Stimulated activated CD4-positive, alpha-beta T cell treated with anti-CD3 and anti-CD28 coated beads, Interleukin-4, amount 100 ng/mL, for 24 hours (primary cell): ENCODE data around the gene MYO3A.
"Not testable (repeated sequence)": the region's sequence is repeated elsewhere in the genome, so short reads cannot be mapped to it uniquely, and the experiment has no call there.

Experiments used
- DNase-seq: peaks from one replicate; pipeline ENCODE4 v3.0.0-alpha.2; 2020

MYO3A gene

DNA sequence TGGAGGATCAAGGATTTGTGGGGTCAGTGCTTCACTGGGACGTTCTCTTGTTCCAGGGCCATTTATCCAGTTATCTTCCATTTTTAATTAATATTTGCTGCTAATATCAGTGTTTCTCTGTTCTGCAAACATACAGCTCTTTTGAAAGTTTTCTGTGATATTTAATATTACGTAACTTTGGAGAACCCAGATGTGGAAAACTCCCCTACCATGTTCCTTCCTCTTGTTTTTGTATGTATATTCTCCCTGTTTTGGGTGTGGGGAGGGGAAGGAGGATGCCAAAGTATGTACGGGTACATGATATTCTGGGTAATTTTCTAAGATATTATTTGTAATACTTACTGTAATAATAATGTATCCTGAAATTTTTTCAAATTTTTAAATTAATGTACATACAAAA, 55.9 kb downstream of the MYO3A start:
- no peak for DNase-seq

DNA sequence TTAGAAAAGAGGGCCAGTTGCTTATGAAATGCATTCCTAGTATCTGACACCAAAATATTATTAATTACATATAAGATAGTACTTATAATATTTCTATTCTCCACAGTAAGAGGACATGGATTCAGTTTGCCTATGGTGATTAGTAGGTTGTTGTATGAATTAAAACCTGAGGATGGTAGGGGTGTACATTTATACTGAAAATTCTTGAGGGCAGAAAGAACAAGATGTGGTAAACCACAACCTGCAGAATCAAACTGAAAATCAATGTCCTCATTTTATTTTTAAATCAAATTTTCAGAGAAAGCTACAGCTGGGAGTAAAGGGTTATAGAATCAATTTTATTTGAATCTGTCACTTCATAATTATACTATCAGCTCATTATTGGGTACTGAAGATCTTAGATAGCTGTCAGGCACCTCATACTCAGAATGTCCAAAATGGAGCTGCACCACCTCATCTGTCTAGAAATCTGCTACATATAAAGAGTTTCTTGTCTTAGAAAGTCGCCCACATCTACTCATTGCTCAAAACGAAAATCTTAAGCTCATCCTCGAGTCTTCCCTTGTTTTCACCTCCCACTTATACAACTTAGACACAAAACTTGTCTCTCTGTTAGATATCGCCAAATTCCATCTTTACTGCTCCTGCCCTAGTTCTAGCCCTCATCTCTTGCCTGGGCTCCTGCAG, 65.4 kb downstream of the MYO3A start:
- no peak for DNase-seq

DNA sequence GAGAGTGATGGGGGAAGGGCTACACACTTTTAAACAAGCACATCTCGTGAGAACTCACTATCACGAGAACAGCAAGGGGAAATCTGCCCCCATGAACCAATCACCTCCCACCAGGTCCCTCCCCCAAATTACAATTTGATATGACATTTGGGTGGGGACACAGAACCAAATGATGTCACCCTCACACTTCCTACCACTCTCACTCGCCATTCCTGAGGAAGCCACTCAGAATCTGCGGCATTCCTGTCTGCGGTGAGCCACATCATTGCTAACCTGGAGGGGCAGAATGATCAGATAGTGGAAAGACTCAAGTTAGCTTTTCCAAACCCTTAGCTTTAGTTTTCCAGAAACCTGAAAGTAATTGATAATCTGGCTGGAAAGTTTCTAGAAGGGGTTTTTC, 66.9 kb downstream of the MYO3A start:
- no peak for DNase-seq

DNA sequence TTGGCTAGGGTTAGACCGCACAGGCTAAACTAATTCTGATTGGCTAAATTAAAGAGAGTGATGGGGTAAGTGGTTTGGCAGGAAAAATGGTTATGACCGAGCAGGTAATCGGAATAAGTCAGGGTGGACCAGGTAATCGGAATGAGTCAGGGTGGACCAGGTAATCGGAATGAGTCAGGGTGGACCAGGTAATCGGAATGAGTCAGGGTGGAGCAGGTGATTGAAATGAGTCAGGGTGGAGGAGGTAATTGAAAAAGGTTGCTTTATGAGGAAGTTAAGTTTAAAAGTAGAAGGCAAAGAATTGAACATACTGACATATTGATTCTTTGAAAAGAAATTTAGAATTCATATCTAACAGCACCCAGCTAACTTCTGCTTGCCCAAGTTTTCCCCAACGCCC, 68.4 kb downstream of the MYO3A start:
- not testable (repeated sequence) for DNase-seq

DNA sequence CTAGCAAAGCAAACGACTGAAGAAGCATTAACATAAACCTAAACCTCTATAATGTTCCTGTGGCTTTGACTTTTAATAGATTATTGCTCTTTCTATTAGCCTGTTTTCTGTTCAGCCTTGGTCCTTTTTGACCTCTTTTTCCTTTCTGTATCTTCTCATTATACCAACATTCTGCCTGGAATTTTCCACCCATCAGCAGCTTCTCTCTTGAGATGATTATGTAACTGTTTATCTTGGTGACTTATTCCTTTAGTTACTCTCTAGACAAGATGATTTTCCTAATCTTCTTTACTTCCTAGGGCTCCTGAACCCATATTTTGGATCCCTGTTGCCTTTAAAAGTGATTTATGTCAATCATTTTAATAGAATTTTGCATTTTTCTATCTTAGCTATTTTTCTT, 81.1 kb downstream of the MYO3A start:
- DNase-seq, result no peak

DNA sequence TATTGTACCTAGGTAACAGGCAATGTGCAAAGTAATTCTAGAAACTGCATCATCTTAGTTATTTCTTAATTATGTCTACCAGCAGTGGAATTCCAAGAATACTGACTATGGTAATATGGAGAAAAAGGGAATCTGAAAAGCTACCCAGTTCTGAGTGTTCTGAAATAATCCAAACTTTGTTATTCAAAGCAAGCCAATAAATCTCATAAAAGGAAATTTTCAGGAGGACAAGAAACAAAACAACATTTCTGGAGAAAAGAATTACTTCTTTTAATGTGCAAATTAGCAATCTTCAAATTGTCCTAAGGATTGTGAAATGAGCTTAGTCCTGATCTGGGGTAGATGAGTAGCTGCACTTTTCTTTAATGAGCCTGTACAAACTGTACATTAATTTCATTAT, 88.8 kb downstream of the MYO3A start:
- no peak for DNase-seq

DNA sequence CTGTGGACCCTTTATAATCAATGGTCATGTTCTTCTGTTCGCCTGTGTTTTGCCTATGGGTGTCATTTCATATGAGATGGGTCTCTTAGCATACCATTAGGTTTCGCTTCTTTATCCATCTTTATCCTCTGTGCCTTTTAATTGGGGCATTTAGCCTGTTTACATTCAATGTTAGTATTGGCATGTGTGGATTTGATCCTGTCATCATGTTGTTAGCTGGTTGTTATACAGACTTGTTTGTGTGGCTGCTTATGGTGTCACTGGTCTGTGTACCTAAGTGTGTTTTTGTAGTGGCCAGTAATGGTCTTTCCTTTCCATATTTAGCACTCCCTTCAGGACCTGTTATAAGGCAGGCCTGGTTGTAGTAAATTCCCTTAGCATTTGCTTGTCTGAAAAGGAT, 90.3 kb downstream of the MYO3A start:
- DNase-seq, result no peak

DNA sequence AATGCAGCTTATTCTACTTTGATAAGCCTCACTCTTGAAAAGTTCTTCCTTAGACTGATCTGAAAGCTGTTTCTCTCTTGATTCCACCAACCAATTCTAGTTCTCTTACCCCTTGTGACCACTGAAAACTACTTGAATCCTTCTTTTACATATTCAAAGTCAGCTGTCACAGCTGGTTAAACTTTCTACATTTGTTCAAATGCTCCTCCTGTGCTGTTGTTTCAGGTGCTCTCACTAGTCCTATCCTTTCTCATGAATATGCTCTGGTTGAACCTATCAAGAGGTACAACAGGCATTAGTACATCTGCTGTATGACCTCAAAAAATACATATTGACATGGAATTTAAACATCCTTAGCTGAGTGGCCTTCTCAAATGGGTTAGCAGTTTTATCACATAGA, 91.5 kb downstream of the MYO3A start:
- no peak for DNase-seq

DNA sequence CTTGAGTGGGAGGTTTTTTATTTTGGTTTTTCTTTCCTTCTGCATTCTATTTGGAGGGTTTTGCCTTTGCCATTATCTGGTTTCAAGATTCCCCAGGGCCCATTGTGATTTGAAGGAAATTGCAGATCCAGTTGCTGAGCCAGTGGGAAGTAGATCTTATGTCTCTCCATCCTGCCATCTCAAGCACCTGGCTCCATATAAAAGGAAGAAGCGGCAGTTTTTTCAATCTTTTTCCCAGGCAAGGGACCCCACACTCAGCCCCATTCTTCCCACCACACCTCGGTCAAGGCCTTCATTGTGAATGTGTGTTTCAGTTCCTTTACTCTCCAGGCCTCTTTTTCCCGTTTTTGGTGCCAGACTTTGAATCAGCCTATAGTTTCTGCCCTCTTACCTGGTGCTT, 95.8 kb downstream of the MYO3A start:
- DNase-seq, result no peak

DNA sequence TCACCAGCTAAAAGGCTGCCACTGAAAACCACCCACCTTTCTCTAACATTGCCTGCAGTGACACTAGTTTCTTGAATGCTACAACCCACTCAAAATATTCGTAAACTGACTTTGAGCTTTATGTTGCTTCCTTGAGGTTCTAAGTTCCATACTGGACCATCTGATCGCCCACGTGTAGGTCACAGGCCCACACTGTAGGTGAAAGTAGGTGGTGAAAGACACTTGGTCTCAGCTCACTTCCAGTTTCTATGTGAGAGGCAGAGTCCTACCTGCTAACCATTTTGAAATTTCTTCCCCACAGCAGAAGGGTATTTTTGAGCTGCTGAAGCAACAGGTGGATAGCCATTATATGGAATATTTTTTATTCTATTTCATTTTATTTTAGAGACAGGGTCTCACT, 97.3 kb downstream of the MYO3A start:
- DNase-seq, result no peak

DNA sequence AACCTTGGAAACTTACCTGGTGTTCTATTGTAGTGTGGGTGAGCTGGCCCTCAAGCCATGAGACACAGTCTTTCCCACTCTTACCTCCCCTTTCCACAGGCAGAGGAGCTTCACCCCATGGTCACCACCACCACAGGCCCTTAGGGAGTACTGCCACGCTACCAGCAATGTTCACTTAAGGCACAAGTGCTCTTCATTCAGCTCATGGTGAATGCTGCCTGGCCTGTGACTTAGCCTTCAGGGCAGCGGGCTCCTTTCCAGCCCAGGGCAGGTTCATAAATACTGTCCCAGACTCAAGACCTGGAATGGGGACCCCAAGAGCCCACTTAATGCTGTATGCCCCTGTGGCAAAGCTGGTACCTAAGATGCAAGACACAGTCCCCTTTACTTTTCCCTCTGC, 109.4 kb downstream of the MYO3A start:
- no peak for DNase-seq

DNA sequence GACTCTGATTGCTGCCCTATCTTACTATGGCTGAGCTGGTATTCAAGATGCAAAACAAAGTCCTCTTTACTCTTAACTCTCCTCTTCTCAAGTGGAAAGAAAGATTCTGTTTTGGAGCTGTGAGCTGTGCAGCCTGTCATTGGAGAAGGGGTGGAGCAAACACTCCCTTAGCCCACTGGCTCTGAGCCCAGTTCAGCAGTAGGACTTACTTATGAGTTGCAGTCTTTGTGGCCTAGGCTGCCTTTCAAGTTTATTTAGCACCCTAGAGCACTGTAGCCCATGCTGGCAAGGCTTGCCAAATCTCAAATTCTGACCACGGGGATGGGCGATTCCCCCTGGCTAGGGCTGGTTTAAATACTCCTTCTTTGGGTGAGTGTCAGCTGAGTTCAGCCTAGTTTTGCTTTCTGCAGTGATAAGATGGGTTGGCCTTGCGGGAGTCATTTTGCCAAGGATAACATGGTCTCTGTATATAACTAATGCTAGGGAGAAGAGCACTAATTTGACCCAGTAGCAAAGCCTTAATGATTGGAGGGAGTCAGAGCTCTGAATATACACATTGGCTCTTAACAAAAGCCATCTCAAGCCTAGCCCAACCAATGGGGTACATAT, 110.2 kb downstream of the MYO3A start:
- DNase-seq, result no peak

DNA sequence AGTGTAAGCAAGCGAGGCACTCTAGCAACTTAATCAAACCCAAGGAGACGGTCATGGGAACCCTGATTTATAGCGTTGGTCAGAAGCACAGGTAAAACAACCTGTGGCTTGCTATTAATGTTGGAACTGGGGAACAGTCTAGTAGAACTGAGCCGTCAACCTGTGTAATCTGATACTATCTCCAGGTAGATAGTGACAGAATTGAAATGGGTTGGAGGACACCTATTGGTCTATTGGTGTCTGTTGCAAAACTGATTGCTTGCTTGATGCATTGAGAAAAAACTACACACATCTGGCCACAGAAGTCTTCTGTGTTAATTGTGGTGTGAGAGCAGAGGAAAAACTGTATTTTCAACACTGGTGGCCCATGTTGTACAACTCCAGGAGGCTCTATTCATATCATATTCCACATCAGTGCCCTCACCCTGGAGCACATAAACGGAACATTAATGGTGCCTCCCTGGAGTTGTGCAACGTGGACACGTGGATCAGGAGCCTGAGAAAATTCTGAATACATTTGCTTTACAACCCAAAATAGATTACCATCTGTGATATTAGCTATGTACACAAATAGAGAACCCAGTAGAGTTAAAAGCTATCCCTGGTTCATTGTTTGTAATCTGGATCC, 112.2 kb downstream of the MYO3A start:
- DNase-seq, result no peak

DNA sequence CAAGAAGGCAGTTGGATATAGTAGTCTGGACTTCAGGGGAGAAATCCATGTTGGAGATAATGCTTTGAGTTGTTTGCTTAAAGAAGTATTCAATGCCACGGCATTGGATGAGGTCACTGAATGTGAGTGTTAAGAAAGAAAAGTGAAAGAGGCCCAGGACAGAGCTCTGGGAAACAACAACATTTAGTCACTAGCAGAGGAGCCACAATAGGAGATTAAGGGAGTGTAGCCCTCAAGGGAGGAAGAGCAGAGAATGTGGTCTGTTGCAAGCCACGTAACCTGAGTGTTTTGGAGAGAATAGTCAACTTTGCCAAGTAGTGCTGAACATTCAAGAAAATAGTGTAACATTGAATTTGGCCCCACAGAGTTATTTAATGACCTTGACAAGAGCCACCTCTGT, 114.7 kb downstream of the MYO3A start:
- no peak for DNase-seq

DNA sequence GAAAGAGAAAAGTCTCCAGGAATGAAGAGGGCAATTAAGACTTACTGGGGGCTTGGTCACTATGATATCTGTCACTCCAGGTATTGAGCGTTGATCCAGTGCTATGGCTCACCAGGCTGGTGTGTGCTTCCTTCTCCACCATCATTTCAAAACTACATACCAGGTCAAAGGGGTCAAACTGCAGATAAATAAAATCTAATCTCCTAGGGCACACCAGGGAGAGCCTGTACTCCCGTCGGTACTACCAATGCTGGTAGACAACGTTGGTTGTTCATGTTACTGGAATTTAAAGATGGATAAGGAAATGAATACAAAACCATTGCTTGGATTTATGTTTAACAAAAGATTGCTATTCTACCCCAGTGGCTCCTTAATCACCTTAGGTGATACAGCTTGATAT, 118.3 kb downstream of the MYO3A start:
- DNase-seq, result no peak

DNA sequence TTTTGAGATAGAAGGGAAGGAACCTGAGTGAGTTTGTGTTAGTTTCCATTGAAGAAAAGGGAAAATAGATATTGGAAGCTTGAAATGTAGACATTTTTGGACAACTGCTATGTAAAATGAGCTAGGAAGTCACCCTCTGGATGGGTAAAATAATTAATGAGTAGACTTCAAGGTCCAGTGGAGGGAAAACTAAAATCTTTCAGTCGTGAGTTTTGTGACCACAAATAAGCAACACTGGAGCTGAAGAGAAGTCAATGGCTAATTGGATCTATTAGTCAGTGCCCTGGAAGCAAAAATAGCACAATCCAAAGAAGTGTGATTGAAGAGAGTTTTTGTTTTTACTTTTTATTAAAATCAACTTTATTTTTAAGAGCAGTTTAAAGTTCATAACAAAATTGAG, 123.4 kb downstream of the MYO3A start:
- no peak for DNase-seq

DNA sequence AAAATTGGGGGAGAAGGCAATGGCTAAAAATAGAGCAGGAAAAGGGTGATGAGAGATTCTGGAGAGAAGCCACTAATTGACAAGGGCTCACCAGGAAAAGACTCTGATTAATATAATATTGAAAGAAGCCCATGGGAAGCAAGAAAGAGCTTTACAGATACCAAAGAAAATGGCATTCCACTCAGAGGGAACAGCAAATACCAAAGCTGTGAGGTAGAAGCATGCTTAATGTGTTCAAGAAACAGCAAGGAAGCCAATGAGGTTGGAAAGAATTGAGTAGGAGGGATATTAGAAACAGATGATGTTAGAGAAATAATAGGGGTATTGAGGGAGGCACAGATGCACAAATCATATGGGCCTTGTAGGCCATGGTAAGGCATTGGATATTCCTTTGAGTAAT, 130.1 kb downstream of the MYO3A start:
- no peak for DNase-seq

DNA sequence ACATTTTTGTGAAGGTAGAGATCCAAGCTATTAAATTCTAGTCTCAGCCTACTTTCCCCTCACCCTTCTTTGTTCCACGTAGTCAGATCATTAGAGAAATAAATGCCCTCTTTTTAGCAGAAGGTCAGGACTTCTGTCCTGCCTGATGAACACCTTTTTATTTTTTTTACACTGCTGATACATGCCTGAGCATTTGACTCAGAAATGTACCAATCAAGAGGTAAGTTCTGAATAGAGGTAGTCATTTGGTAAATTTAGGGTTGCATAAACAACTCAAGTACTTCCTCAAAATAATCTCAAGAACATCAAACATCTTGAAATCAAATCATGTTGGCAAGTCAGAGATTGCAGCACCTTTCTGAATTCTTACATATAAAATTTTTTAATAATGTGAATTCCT, 133.7 kb downstream of the MYO3A start:
- no peak for DNase-seq

DNA sequence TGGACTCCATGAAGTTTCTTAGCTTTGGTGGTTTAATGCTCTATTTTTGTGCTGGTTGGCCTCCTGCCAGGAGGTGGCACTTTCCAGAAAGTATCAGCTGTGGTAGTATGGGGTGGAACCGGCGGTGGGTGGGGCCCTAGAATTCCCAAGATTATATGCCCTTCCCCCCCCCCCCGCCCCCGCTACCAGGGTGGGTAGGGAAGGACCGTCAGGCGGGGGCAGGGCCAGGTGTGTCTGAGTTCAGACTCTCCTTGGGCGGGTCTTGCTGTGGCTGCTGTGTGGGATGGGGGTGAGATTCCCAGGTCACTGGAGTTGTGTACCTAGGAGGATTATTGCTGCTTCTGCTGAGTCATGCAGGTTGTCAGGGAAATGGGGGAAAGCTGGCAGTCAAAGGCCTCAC, 146.9 kb downstream of the MYO3A start:
- DNase-seq, result not testable (repeated sequence)

DNA sequence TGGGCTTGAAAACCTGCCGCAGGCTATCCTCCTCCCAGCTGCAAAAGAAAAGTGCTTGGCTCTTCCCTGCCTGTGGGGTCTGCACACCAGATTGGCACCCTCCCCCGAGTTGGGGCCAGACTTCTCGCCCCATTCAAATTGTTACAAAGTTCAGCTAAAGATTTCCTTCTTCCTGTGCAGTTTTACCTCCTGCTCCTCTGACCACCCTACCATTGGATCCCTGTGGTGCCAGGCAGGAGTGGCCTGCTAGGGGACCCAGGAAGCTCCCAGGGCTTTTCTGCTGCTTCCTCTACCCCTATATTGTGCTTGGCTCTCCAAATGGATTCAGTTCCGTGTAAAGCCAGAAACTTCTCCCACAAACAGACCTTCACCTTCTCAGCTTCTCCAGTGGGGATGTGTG, 147.4 kb downstream of the MYO3A start:
- DNase-seq, result no peak

DNA sequence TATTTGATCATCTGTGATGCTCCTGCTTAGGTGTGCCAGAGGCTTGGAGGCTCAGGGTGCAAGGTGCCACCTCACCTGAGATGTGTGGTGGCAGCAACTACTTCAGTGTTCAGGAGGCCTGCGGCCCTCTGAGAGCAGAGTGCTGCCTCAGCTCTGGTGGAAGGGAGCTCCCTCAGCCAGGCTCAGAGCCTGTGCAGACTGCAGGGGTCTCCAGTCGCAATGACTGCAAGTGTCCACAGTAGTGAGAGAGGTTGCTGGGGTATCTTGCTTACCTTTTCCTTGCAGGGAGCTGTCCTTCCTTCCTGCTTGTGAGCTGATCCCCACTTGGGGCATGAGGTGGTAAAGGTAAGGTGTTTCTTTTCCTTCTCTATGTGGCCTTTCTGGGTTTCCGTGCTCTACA, 151.5 kb downstream of the MYO3A start:
- DNase-seq, result no peak

DNA sequence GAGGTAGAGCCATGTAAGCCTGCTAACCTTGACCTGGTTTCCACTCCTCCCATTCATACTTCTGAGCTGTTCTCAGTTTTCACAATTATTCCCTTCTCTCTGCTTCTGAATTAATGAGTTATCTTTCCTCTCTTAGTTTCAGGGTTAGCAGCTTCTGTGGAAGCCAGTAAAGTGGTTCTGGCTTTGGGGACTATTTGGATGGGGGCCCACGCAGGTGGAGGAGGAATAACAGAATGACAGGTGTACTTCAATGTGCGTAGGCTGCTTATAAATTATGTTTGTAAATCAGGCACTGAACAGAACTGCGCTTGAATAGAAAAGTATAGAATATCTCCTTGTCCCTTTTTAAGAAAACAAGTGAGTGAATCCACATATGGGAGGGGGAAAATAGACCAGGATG, 153.6 kb downstream of the MYO3A start:
- no peak for DNase-seq

DNA sequence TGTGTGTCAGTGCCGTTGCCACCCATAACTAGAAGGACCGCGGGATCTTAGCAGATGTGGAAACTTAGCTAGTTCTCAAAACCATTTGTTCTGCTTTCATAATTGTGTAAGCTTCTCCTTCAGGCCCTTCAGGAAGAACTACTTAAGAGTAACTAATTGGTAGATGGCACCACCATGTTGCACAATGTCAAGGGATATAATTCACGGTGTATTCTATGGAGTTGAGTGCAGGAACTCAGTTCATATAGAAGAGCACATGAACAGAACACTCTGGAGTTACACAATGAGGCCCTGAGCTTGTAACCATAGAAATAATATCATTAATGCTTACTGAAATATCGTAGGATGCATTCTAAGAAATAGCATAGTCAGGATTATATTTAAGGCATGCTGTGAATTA, 156.0 kb downstream of the MYO3A start:
- no peak for DNase-seq

DNA sequence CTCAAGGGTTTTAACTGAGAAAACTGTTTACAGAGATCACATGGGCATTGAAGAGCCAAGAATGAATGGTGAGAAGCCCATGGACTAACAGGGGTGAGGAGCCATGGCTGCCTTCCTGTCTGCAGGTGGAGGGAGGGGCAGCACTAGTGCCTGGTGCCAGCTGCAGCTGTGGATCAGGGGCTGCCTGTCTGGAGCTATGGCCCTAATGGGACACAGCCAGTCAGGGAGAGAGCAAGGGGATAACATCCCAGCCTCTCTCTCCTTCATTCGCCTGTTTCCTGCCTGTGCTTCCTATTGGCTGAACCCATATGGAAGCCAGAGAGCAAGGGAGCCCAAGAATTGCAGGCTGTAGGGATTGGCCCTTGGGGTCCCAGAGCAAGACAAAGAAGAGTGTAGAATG, 156.7 kb downstream of the MYO3A start:
- no peak for DNase-seq

DNA sequence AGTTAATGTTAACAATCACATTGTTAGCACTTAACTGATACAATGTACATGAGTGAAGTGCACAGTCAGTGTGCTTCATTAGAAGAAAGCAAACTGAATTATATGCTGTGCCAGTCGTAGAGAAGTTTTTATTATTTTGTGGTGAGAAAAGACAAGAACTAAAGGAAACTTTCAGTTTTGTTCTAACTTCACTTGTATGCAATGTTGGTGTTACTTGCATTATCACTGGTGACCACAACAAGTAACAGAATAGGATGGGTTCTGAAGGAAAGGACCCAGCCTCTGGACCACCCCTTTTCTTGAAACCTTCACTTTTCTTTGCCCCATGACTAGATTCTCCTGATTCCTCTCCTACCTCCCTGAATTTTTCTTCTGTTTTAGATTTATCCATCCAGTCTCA, 159.2 kb downstream of the MYO3A start:
- no peak for DNase-seq
